IgD-negative memory B cell (primary cell): ENCODE data around the gene MAST2. TPM values are rescaled to one million over a fixed set of nuclear protein-coding genes. Genes with fewer than 3 reads are reported as not detected.
A peak's percentile ranks its signal among the peaks of the same experiment; 100 is the strongest.

Experiments used
- H3K27ac Mint-ChIP-seq, 3 donors: one replicate each; pipeline ENCODE4 v1.8.0; 2020 to 2022; ENCODE audit warnings: mild to moderate bottlenecking in 3 of 3, mixed read lengths in 3 of 3, moderate library complexity in 1 of 3
- H3K27me3 Mint-ChIP-seq: one replicate; pipeline ENCODE4 v1.8.0; 2021; ENCODE audit warnings: mixed read lengths
- H3K36me3 Mint-ChIP-seq: one replicate; pipeline ENCODE4 v1.8.0; 2020; ENCODE audit warnings: mild to moderate bottlenecking, mixed read lengths
- H3K4me1 Mint-ChIP-seq, 3 donors: one replicate each; pipeline ENCODE4 v1.8.0; 2020 to 2022; ENCODE audit warnings: mixed read lengths in 3 of 3, mild to moderate bottlenecking in 1 of 3
- H3K4me3 Mint-ChIP-seq, 4 donors: one replicate each; pipeline ENCODE4 v1.8.0; 2020 to 2022; ENCODE audit warnings: mild to moderate bottlenecking in 4 of 4, mixed read lengths in 4 of 4, moderate library complexity in 3 of 4
- H3K9me3 Mint-ChIP-seq, 3 donors: one replicate each; pipeline ENCODE4 v1.8.0; 2020 to 2021; ENCODE audit warnings: mixed read lengths in 3 of 3, mild to moderate bottlenecking in 1 of 3
- polyA plus RNA-seq: library from polyadenylated mRNA; unstranded; fragments of 300-500 nt; fragmentation: Illumina TruSeq; gene quantifications from one replicate; pipeline ENCODE4 v1.2.3, GENCODE V29; 2021

MAST2 gene
- polyA plus RNA-seq, 1 donor from 2014 or later, result 3.1 TPM

- no peak overlapping the region for H3K27ac Mint-ChIP-seq
- no peak overlapping the region for H3K4me3 Mint-ChIP-seq
- H3K36me3 Mint-ChIP-seq, result peaks cover 16% of the 10 kb centered on the region
- H3K27me3 Mint-ChIP-seq, result no peaks in the 10 kb centered on the region
- H3K9me3 Mint-ChIP-seq, result no peaks in the 10 kb centered on the region
- no peaks in the 10 kb centered on the region for H3K4me1 Mint-ChIP-seq
Measured at GRCh38 chr1:46003315-46003714, 199.9 kb downstream of the MAST2 start.

GRCh38 chr1:46004492-46004891 is 201.1 kb downstream of the MAST2 start:
- Mint-ChIP-seq H3K4me1 (no peaks in the 10 kb centered on the region), H3K9me3 (no peaks in the 10 kb centered on the region), H3K36me3 (peaks cover 15% of the 10 kb centered on the region), H3K27me3 (no peaks in the 10 kb centered on the region), H3K27ac (no peak overlapping the region), H3K4me3 (no peak overlapping the region)

- H3K9me3 Mint-ChIP-seq, result no peaks in the 10 kb centered on the region
- H3K36me3 Mint-ChIP-seq, result peaks cover 12% of the 10 kb centered on the region
- no peak overlapping the region for H3K4me3 Mint-ChIP-seq
- H3K4me1 Mint-ChIP-seq, result no peaks in the 10 kb centered on the region
- H3K27me3 Mint-ChIP-seq, result no peaks in the 10 kb centered on the region
- no peak overlapping the region for H3K27ac Mint-ChIP-seq
Measured at GRCh38 chr1:46005594-46005993, 202.2 kb downstream of the MAST2 start.

GRCh38 chr1:46008585-46008984 is 205.2 kb downstream of the MAST2 start:
- H3K27me3 Mint-ChIP-seq, result no peaks in the 10 kb centered on the region
- H3K4me3 Mint-ChIP-seq, result no peak overlapping the region
- peaks cover 18% of the 10 kb centered on the region for H3K36me3 Mint-ChIP-seq
- no peaks in the 10 kb centered on the region for H3K4me1 Mint-ChIP-seq
- no peaks in the 10 kb centered on the region for H3K9me3 Mint-ChIP-seq
- H3K27ac Mint-ChIP-seq, result no peak overlapping the region

- Mint-ChIP-seq H3K27ac (no peak overlapping the region), H3K4me3 (no peak overlapping the region), H3K27me3 (no peaks in the 10 kb centered on the region), H3K4me1 (no peaks in the 10 kb centered on the region), H3K9me3 (no peaks in the 10 kb centered on the region), H3K36me3 (peaks cover 16% of the 10 kb centered on the region)
Measured at GRCh38 chr1:46010611-46011010, 207.2 kb downstream of the MAST2 start.

GRCh38 chr1:46011121-46011695 is 207.8 kb downstream of the MAST2 start:
- Mint-ChIP-seq H3K4me3 (no peak overlapping the region), H3K27me3 (no peaks in the 10 kb centered on the region), H3K27ac (no peak overlapping the region), H3K9me3 (no peaks in the 10 kb centered on the region), H3K4me1 (no peaks in the 10 kb centered on the region), H3K36me3 (peaks cover 16% of the 10 kb centered on the region)

GRCh38 chr1:46012236-46012635 is 208.8 kb downstream of the MAST2 start:
- Mint-ChIP-seq H3K4me3 (no peak overlapping the region), H3K27ac (no peak overlapping the region), H3K36me3 (peaks cover 13% of the 10 kb centered on the region), H3K9me3 (no peaks in the 10 kb centered on the region), H3K4me1 (no peaks in the 10 kb centered on the region), H3K27me3 (no peaks in the 10 kb centered on the region)

- H3K27ac Mint-ChIP-seq, result no peak overlapping the region
- no peaks in the 10 kb centered on the region for H3K4me1 Mint-ChIP-seq
- no peak overlapping the region for H3K4me3 Mint-ChIP-seq
- H3K27me3 Mint-ChIP-seq, result no peaks in the 10 kb centered on the region
- peaks cover 8% of the 10 kb centered on the region for H3K36me3 Mint-ChIP-seq
- no peaks in the 10 kb centered on the region for H3K9me3 Mint-ChIP-seq
Measured at GRCh38 chr1:46013581-46013980, 210.2 kb downstream of the MAST2 start.

GRCh38 chr1:46017876-46018503 is 214.6 kb downstream of the MAST2 start:
- no peaks in the 10 kb centered on the region for H3K36me3 Mint-ChIP-seq
- H3K4me3 Mint-ChIP-seq, result no peak overlapping the region
- no peaks in the 10 kb centered on the region for H3K9me3 Mint-ChIP-seq
- no peaks in the 10 kb centered on the region for H3K4me1 Mint-ChIP-seq
- H3K27me3 Mint-ChIP-seq, result no peaks in the 10 kb centered on the region
- no peak overlapping the region for H3K27ac Mint-ChIP-seq

- Mint-ChIP-seq H3K4me3 (no peak overlapping the region), H3K4me1 (no peaks in the 10 kb centered on the region), H3K36me3 (no peaks in the 10 kb centered on the region), H3K9me3 (no peaks in the 10 kb centered on the region), H3K27ac (no peak overlapping the region), H3K27me3 (no peaks in the 10 kb centered on the region)
Measured at GRCh38 chr1:46019348-46019747, 215.9 kb downstream of the MAST2 start.

- Mint-ChIP-seq H3K27ac (no peak overlapping the region), H3K4me1 (no peaks in the 10 kb centered on the region), H3K27me3 (no peaks in the 10 kb centered on the region), H3K4me3 (no peak overlapping the region), H3K9me3 (no peaks in the 10 kb centered on the region), H3K36me3 (no peaks in the 10 kb centered on the region)
Measured at GRCh38 chr1:46020010-46020409, 216.6 kb downstream of the MAST2 start.

GRCh38 chr1:46021046-46021996 is 217.9 kb downstream of the MAST2 start:
- H3K27ac Mint-ChIP-seq, result no peak overlapping the region
- H3K36me3 Mint-ChIP-seq, result peaks cover under 1% of the 10 kb centered on the region
- H3K9me3 Mint-ChIP-seq, result no peaks in the 10 kb centered on the region
- no peak overlapping the region for H3K4me3 Mint-ChIP-seq
- H3K4me1 Mint-ChIP-seq, result no peaks in the 10 kb centered on the region
- no peaks in the 10 kb centered on the region for H3K27me3 Mint-ChIP-seq

- H3K9me3 Mint-ChIP-seq, result no peaks in the 10 kb centered on the region
- H3K36me3 Mint-ChIP-seq, result peaks cover 2% of the 10 kb centered on the region
- no peaks in the 10 kb centered on the region for H3K27me3 Mint-ChIP-seq
- H3K27ac Mint-ChIP-seq, result no peak overlapping the region
- H3K4me1 Mint-ChIP-seq, result no peaks in the 10 kb centered on the region
- peak overlapping the region in 1 of 4 donors; percentile 23 for H3K4me3 Mint-ChIP-seq
Measured at GRCh38 chr1:46026531-46026930, 223.1 kb downstream of the MAST2 start.

- no peaks in the 10 kb centered on the region for H3K9me3 Mint-ChIP-seq
- H3K27ac Mint-ChIP-seq, result no peak overlapping the region
- H3K4me1 Mint-ChIP-seq, result no peaks in the 10 kb centered on the region
- no peak overlapping the region for H3K4me3 Mint-ChIP-seq
- H3K36me3 Mint-ChIP-seq, result peaks cover 2% of the 10 kb centered on the region
- H3K27me3 Mint-ChIP-seq, result no peaks in the 10 kb centered on the region
Measured at GRCh38 chr1:46027788-46028573, 224.6 kb downstream of the MAST2 start.
